Stimulated activated CD8-positive, alpha-beta memory T cell treated with anti-CD3 and anti-CD28 coated beads, Interleukin-2, amount 100 ng/mL, for 1 hour (primary cell): ENCODE measurements around the gene MAG.

Source experiments
- DNase-seq, 2 donors: peaks; one replicate each; pipeline ENCODE4 v3.0.0-alpha.2; 2020; ENCODE audit warnings: low read depth in 2 of 2

The MAG gene

DNA sequence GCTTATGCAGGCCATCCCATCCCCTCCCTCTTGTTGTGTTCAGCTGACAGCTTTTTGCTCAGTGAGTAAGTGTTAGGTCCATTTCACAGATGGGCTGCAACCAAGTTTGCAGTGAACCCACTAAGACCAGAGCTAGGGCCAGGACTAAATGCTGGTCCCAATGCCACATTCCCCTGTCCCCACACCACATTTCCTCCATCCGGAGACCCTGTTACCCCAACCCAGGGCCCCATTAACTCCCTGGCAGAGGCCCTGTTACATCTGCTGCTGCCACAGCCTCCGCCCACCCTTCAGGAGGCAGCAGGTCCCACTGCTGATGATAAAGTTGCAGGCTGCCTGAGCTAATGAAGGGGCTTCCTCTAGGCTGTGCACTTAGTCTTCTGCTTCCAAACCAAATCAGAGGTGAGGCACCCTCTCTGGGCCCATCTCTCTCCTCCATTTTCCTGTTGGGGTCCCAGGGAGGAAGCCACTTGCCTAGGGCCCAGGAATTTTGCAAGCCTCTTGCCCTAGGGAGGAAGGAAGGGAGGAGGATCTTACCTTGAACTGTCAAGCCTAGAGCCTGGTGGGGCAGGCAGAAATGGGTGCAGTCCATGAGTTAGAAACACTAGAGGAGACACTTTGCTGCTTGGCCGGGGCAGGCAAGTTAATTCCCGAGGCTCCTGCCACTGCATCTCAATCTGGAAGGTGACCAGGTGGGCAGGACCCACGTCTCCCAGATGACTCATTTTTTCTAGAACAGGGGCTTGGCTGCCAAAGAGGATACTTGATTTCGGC is 26.6 kb upstream of the MAG start:
- DNase-seq = no peak

DNA sequence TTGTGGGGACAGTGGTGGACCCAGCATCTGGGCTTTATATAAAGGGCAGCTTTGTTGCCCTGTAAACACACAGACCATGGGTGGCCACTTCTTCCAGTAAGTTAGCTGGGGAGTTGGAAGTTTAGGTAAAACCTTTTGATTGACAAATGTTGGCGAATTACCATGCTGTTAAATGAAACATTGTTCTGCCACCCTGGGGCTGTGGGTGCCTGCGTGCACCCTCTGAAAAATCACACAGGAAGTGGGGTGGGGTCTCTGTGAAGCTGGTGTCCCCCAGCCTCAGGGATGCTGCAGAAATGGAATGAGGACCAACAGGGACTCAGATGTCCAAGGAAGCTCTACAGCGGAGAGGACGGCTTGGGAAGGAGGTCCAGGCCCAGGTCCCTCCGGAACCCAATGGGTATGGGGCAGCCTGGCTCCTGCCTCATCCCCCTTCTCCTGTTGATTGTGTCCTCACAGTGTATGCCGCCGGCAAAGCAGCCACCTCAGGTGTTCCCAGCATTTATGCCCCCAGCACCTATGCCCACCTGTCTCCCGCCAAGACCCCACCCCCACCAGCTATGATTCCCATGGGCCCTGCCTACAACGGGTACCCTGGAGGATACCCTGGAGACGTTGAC is 26.0 kb upstream of the MAG start:
- no peak for DNase-seq

DNA sequence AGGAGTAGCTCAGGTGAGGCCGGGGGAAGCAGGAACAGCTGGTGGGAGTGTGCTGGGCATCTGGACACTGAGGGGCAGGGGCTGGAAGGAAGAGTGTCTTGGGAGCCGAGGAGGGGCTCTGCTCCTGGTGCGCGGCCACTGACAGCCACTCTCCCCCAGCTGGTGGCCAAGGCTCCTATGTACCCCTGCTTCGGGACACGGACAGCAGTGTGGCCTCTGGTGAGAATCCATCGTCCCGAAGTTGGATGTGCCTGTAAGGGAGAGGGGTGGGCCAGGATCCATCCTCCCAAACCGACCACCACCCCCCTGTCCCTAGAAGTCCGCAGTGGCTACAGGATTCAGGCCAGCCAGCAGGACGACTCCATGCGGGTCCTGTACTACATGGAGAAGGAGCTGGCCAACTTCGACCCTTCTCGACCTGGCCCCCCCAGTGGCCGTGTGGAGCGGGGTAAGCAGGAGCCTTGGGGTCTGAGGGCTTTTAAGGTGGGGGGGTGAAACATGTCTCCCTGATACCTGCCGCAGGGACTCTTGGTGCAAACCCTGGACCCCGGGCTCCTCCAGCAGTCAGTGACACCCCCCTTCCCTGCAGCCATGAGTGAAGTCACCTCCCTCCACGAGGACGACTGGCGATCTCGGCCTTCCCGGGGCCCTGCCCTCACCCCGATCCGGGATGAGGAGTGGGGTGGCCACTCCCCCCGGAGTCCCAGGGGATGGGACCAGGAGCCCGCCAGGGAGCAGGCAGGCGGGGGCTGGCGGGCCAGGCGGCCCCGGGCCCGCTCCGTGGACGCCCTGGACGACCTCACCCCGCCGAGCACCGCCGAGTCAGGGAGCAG is 25.2 kb upstream of the MAG start:
- DNase-seq = no peak

DNA sequence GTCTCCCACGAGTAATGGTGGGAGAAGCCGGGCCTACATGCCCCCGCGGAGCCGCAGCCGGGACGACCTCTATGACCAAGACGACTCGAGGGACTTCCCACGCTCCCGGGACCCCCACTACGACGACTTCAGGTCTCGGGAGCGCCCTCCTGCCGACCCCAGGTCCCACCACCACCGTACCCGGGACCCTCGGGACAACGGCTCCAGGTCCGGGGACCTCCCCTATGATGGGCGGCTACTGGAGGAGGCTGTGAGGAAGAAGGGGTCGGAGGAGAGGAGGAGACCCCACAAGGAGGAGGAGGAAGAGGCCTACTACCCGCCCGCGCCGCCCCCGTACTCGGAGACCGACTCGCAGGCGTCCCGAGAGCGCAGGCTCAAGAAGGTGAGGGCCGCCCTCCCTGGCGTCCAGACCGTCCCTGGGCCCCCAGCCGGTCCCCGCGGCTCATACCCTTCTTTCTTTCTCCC is 24.6 kb upstream of the MAG start:
- DNase-seq = no peak

DNA sequence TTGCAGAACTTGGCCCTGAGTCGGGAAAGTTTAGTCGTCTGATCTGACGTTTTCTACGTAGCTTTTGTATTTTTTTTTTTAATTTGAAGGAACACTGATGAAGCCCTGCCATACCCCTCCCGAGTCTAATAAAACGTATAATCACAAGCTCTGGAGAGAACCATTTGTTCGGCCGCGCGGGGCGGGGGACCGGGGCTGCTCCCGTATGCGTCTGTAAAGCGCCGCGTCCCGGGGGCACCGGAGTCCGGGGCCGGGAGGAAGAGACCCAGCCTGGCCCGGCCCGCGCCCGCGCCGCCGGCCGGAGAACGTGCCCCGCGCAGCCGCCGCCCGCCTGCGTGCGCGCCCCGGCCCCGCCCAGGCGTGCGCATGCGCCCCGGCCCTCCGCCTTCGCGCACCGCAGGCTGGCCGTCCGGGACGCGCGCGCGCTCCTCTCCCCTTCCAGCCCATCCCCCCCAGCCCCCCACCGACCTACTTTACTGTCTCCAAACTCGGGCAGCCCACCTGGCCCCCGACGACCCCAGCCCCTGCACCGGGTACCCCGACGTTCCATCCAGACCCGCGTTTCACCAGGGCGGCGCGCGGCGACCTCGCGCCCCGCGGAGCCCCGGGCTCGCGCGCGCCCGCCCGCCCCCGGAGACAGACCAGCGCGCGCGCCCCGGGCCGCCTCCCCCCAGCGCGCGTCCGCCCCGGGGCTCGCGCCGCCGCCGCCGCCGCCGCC is 24.0 kb upstream of the MAG start:
- peak; percentile 51 to 60 for DNase-seq

DNA sequence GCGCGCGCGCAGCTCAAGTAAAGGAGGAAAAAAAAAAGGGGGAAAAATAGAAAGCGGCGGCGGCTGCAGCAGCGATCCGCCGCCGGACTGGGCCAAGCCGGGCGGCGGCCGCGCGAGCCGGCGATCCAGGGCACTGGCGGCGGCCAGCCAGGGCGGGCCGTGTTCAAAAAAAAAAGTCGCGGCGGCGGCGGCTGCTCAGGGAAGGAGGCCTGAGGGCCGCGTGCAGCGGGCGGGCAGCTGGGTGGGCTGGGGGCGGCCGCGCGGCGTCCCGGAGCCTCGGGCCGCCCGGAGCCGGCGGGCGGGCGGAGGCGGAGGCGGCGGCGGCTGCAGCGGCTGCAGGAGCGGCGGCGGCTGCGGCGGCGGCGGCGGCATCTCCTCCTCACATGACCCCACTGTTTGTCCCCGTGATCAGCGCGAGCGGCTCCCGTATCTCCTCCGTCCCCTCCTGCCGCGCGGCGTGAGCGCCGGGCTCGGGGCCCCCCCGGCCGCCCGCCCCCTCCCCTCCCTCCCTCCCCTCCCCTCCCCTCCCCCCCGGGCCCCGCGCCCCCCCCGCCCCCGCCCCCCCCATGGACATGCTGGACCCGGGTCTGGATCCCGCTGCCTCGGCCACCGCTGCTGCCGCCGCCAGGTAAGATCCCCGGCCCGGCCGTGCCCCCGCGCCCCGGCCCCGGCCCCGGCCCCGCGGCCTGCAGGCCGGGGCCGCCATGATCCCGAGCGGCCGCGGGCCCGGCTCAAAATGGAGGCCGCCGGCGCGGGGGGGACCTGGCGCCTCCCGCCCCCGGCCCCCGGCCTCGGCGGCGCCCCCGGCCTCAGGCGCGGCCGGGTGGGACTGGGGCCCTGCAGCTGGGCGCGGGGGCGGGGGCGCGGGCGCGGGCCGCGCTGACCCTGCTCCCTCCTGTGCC is 23.2 kb upstream of the MAG start, which contains the start of gene USF2:
TSS of gene USF2 (plus strand) at position 427 of the 902 bp plus-strand sequence. CDS start at position 567, 140 bp downstream.
- peak in 1 of 2 donors; percentile 35 for DNase-seq

DNA sequence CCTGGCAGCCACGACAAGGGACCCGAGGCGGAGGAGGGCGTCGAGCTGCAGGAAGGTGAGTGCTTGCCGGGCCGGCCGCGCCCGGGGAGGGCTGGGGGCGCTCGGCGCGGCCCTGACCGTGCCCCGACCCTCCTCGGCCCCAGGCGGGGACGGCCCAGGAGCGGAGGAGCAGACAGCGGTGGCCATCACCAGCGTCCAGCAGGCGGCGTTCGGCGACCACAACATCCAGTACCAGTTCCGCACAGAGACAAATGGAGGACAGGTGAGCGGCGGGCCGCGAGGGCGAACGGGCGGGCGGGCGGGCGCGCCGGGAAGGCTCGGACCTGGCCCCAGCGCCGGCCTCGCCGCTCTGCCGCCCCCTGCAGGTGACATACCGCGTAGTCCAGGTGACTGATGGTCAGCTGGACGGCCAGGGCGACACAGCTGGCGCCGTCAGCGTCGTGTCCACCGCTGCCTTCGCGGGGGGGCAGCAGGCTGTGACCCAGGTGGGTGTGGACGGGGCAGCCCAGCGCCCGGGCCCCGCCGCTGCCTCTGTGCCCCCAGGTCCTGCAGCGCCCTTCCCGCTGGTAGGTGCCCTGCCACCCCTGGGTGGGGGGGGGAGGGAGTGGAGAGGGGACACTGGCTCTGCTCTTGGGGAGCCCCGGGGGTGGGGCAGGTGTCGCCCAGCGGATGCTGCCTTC is 22.4 kb upstream of the MAG start:
- DNase-seq = peak; percentile 58 to 61

DNA sequence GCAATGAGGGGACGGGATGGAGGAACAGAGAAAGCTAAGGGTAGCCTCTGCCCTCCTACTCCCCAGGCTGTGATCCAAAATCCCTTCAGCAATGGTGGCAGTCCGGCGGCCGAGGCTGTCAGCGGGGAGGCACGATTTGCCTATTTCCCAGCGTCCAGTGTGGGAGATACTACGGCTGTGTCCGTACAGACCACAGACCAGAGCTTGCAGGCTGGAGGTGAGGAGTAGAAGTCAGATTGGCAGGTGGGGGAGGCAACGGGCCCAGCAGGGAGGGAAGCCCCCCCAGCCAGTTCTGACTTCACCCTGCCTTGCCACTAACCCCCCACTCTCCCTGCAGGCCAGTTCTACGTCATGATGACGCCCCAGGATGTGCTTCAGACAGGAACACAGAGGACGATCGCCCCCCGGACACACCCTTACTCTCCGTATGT is 21.6 kb upstream of the MAG start:
- DNase-seq = no peak

DNA sequence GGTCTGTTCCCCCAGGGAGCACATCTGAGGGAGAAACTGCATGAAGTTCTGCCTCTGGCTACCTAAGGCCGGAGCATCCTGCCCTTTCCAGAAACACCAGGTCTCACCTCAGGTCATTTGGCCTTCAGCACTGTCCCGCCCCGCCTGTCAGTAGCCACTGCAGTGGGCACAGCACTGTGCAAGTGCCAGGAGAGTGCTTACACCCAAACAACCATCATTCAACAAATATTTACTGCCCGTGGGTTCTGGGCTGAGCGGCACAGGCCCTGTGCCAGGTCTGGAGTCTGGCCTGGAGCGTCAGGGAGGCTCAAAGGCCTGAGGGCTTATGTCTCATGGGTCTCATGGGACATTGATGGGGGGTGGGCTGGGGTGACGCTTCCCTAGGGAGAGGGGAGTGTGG is 20.4 kb upstream of the MAG start:
- DNase-seq = no peak

DNA sequence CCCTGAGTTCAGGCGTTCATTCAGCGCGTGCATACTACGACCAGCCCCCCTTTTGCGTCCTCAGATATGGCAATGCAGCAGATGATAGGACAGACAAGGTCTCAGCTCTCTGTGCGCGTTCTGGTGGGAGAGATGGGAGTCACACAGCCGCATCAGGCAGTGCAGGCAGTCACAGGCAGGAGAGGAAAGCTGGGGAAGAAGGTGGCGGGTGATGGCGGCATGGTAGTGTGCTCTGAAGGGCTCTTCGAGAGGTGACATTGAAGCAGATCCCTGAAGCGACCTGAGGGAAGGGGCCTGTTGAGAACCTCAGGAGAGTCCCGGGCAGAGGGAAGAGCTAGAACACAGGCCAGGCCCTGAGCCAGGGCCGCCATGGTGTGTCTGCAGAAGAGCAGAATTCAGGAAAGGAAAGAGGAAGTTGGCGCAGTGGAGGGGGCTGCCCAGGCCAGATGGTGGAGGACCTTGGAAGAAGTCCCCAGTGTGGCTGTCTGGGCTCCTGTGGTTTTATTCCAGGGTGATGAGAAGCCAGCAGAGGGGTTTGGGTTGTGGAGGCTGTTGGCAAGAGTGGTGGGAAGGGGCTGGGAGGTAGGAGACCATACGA is 19.7 kb upstream of the MAG start:
- no peak for DNase-seq

DNA sequence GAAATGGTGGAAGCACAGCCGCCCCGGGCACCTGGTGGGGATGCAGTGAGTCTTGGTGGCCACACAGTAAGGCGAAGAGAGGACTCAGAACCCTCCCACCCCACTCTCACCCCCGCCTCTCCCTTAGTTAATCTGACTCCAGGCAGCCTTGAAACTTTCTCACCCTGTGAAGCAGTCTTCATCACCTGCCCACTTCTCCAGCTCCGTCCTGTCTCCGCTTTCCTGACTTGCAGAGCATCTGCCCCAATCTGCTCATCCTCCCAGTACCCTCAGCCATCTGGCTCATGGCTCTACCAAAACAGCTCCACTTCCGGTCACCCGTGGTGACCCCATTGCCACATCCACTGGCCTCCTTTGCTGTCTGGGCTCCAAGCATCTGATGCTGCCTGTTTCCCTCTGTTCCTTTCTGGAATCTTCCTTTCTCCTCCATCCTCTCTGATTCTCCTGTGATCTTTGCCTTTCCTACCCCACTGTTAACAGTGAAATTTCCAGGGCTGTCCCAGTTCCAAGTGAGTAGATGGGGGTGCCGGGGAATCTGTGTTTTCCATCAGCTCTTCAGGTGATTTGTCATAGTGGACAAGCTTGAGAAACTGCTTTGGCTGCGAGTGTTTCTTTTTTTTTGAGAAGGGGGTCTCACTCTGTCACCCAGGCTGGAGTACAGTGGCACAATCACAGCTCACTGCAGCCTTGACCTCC is 18.9 kb upstream of the MAG start:
- DNase-seq = no peak

DNA sequence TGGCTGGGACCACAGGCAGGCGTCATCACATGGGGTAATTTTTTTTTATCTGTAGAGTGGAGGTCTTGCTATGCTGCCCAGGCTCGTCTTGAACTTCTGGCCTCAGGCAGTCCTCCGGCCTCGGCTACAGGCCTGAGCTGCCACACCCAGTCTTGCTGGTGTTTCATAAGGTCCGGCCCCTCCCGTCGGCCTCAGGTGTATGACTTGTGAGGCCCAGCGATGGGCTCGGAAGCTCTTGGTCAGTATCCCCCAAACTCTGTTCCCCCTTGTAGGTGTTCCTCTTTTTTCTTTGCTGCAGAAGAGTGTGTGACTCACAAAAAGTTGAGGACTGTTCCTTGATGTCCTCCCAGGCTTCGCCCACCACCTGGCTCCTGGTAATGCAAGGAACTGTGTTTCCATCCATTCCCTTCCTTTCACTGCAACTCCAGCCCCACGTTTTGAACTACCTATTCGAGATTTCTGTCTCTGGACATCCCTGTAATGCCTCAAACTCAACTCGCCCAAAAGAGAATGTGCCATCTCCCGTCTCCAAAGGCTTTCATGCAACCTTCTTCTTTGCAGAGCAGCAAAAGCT is 18.2 kb upstream of the MAG start:
- no peak for DNase-seq

DNA sequence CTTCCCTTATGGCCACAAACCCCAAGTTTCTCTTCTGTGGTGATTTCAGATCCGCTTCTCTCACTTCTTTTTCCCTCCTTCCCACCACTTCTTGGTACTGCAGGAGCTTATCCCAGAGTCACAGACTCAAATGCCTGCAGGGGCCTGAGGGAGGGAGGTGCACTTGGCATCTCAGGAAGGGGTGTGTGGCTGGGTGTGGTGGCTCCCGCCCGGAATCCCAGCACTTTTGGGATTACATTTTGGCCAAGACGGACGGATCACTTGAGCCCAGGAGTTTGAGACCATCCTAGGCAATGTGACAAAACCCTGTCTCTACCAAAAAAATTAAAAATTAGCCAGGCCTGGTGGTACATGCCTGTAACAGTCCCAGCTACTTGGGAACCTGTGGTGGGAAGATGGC is 17.6 kb upstream of the MAG start:
- DNase-seq = no peak

DNA sequence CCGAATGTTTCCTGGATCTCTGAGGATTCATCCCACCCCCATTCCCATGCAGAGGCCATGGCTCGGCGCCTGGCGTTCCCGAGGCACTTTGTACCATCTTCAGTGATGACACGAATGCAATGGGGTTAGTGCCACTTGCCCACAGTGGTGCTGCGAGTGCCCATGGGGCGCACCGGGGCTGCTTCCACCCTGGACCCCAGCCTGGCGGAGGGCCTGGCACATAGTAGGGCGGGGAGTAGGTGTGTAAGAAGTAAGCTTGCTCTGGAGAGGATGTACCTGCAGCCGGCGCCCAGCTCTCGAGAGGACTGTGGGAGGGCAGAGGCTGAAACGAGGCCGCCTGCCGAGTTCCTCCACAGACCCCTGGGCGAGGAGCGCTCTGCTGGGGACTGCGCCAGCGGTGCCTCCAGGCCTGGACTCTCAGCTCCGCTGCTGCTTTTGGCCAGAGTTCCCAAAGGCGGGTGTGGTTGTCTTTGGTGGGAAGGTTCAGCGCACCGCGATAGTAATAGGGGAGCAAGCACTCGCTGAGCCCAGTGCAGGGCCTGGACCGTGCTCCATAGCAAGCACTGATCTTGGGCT is 15.2 kb upstream of the MAG start:
- no peak for DNase-seq

DNA sequence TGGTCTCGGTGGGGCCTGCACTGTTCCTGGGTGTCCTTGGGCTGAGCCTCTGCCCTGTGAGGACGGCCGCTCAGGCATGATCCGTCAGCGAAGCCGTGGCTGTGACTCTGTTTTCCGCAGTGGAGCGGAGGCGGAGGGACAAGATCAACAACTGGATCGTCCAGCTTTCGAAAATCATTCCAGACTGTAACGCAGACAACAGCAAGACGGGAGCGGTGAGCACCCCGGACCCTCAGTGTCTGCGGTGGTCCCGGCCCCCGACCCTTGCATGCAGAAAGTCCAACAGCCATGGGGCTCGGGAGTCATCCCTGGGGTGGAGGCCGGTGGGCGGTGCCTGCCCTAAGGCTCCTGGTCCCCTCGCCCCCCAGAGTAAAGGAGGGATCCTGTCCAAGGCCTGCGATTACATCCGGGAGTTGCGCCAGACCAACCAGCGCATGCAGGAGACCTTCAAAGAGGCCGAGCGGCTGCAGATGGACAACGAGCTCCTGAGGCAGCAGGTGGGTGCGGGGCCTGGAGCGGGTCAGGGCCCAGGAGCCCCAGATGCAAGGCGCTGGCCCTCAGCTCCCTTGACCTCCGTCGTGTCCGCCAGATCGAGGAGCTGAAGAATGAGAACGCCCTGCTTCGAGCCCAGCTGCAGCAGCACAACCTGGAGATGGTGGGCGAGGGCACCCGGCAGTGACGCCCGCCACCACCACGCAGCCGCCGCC is 13.2 kb upstream of the MAG start:
- DNase-seq = no peak

DNA sequence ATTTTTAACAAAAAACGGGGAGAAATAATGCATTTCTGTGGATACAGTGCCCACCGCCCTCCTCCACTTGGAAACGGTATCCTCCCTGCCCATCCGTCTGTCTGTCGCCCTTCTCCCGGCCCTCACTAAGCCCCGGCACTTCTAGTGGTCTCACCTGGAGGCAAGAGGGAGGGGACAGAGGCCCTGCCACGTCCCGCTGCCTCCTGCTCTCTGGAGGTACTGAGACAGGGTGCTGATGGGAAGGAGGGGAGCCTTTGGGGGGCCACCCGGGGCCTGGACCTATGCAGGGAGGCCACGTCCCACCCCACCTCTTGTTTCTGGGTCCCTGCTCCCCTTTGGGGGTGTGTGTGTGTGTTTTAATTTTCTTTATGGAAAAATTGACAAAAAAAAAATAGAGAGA is 12.6 kb upstream of the MAG start:
- no peak for DNase-seq

DNA sequence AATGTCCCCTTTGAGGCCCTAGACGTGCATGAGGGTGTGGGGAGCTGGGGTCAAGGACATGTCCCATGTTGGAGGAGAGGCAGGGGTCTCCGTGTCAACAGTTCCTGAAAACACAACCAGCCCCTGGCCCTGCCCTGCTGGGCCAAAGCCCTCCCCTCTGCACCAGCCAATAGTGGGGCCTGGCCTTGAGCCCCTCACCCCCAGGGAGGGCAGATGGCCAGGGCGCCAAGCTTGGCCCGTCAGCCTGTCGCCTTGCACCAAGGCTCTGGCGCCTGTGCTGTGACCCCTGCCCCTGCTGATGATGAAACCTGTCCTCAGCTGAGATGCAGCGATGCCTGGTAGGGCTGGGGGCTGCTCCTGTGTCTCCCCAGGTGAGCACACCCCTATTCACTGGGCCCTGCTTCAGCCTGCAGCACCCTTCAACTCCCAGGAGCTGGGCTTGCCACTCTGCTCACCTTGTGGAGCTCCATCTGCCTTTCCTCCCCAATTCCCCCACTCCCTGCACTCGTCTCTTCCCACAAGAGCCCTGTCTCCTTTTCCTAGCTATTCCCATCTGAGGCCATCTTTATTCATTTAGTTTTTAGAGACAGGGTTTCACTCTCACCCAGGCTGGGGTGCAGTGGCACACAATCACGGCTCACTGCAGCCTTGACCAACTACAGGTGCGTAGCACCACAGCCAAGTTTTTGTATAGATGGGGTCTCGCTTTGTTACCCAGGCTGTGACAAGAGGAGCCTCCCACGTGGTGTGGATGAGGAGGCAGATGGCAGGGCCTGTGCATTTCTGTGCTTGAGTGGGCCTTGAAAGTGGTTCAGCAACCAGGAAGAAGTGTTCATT is 11.8 kb upstream of the MAG start:
- DNase-seq = no peak
